Measurements from ENCODE around the gene RANBP17. TPM values are rescaled to one million over a fixed set of nuclear protein-coding genes. Genes with fewer than 3 reads are reported as not detected.

Gene RANBP17
- total RNA-seq, 1 donor from 2014 or later, result 0.96 TPM

- TF ChIP-seq CTCF (IDR thresholded peaks at IDR 0.05), result no peak
- Histone ChIP-seq H3K4me1 (no peaks in the 10 kb centered on the region), H3K27me3 (no peaks in the 10 kb centered on the region), H3K9me3 (peaks cover 15 to 17% of the 10 kb centered on the region in 2 donors), H3K4me3 (no peak overlapping the region), H3K36me3 (no peaks in the 10 kb centered on the region), H3K27ac (no peak overlapping the region)
- no peak for DNase-seq (ENCODE audit: low spot score in 2 of 2)
- intact Hi-C loops (cut with DNase I), result no loop called here
Observed at GRCh38 chr5:171067540-171068130, 205.8 kb downstream of the RANBP17 start.

- no peak for TF ChIP-seq CTCF (IDR thresholded peaks at IDR 0.05)
- no peaks in the 10 kb centered on the region for H3K4me1 ChIP-seq
- no peak overlapping the region for H3K4me3 ChIP-seq
- H3K36me3 ChIP-seq, result no peaks in the 10 kb centered on the region
- H3K9me3 ChIP-seq, result no peaks in the 10 kb centered on the region
- intact Hi-C loops (cut with DNase I), result no loop called here
- H3K27ac ChIP-seq, result no peak overlapping the region
- H3K27me3 ChIP-seq, result no peaks in the 10 kb centered on the region
- no peak for DNase-seq (ENCODE audit: low spot score in 2 of 2)
Observed at GRCh38 chr5:171074747-171075146, 212.9 kb downstream of the RANBP17 start.

DNA sequence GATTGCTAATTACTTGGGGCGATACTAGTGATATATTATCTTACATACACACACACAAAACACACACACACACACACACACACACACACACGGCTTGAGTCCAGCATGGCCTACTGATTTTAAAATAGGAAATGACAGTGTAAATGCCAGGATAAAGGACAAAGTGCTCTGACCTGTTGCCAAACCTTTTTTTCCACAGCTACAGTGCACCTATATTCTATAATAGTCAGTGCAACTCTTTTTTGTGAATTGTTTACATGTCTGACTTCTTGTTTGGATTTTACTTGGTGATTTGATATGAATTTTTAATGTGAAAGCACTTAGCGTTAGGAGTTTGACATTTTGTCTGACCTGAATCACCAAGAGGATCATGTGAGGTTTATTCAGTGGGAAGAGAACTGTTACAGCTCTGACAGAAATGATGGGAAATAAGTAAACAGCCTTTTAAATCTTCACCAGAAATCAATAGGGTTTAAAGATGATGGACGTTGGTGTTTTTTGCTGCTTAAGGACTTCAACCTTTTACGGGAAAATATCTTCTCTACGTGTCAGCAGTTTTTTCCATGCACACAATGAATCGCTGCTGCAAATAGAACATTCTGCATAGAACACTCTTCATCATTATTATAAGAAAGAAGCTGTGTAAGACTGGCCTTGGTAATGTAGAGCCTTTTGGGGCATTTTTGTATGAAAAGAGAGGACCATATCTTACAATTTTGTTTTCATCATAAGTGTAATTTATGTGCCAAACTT, 218.5 kb downstream of the RANBP17 start:
- no peak for TF ChIP-seq CTCF (IDR thresholded peaks at IDR 0.05)
- H3K27ac ChIP-seq, result no peak overlapping the region
- intact Hi-C loops (cut with DNase I), result no loop called here

GRCh38 chr5:171081319-171081718, 219.5 kb downstream of the RANBP17 start:
- intact Hi-C loops (cut with DNase I), result no loop called here
- no peaks in the 10 kb centered on the region for H3K4me1 ChIP-seq
- no peak for DNase-seq (ENCODE audit: low spot score in 2 of 2)
- H3K36me3 ChIP-seq, result no peaks in the 10 kb centered on the region
- no peaks in the 10 kb centered on the region for H3K27me3 ChIP-seq
- no peaks in the 10 kb centered on the region for H3K9me3 ChIP-seq
- no peak for TF ChIP-seq CTCF (IDR thresholded peaks at IDR 0.05)
- H3K27ac ChIP-seq, result no peak overlapping the region
- no peak overlapping the region for H3K4me3 ChIP-seq

More for the DNA sequence above, 218.5 kb downstream of the RANBP17 start:
- Histone ChIP-seq H3K4me1 (no peaks in the 10 kb centered on the region), H3K4me3 (no peak overlapping the region), H3K9me3 (no peaks in the 10 kb centered on the region), H3K36me3 (no peaks in the 10 kb centered on the region), H3K27me3 (no peaks in the 10 kb centered on the region)
- no peak for DNase-seq (ENCODE audit: low spot score in 2 of 2)

- Histone ChIP-seq H3K4me3 (no peak overlapping the region), H3K9me3 (peaks cover 0 to 6% of the 10 kb centered on the region in 2 donors), H3K4me1 (no peaks in the 10 kb centered on the region), H3K36me3 (no peaks in the 10 kb centered on the region), H3K27me3 (no peaks in the 10 kb centered on the region), H3K27ac (no peak overlapping the region)
- no peak for TF ChIP-seq CTCF (IDR thresholded peaks at IDR 0.05)
- no peak for DNase-seq (ENCODE audit: low spot score in 2 of 2)
- intact Hi-C loops (cut with DNase I), result no loop called here
Observed at GRCh38 chr5:171092194-171092593, 230.4 kb downstream of the RANBP17 start.

Data from ascending aorta (tissue), 2 donors.